Neural cell (in vitro differentiated cells): ENCODE measurements around the gene TM9SF4.
"Not testable (repeated sequence)": the region's sequence is repeated elsewhere in the genome, so short reads cannot be mapped to it uniquely, and the experiment has no call there.

ENCODE experiments used
- EZH2 ChIP-seq: fragments of 200-600, 300-800 bp; shearing (Covaris generic), sonication (generic); IDR thresholded peaks from 2 replicates; pipeline ENCODE4 v1.6.1; 2014; ENCODE audit warnings: antibody characterized with exemption, low read length, borderline replicate concordance, mild to moderate bottlenecking; ENCODE audit not compliant: insufficient read depth, poor library complexity, severe bottlenecking
- RAD21 ChIP-seq: fragments of 450-650 bp; conservative IDR thresholded peaks from 2 replicates; pipeline ENCODE4 v1.6.1; 2014; ENCODE audit warnings: antibody characterized with exemption, mild to moderate bottlenecking, moderate library complexity
- TAF1 ChIP-seq: IDR thresholded peaks from 2 replicates; pipeline ENCODE4 v1.6.1; 2012; ENCODE audit warnings: low read depth
- TF ChIP-seq, protein P1 (sequence below): IDR thresholded peaks from 2 replicates; pipeline ENCODE4 v1.6.1; 2012; ENCODE audit warnings: borderline replicate concordance

DNA sequence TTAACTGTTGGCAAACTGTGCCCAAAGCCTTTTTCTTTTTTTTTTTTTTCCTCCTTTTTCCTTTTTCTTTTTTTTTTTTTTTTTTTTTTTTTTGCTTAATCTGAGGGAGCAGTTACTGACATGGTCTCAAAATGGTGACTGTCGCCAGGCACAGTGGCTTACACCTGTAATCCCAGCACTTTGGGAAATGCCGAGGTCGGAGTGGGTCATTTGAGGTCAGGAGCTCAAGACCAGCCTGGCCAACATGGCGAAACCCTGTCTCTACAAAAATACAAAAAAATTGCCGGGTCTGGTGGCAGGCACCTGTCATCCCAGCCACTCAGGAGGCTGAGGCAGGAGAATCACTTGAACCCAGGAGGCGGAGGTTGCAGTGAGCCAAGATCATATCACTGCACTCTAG, 7.3 kb downstream of the TM9SF4 start:
- TF ChIP-seq, protein P1, sequence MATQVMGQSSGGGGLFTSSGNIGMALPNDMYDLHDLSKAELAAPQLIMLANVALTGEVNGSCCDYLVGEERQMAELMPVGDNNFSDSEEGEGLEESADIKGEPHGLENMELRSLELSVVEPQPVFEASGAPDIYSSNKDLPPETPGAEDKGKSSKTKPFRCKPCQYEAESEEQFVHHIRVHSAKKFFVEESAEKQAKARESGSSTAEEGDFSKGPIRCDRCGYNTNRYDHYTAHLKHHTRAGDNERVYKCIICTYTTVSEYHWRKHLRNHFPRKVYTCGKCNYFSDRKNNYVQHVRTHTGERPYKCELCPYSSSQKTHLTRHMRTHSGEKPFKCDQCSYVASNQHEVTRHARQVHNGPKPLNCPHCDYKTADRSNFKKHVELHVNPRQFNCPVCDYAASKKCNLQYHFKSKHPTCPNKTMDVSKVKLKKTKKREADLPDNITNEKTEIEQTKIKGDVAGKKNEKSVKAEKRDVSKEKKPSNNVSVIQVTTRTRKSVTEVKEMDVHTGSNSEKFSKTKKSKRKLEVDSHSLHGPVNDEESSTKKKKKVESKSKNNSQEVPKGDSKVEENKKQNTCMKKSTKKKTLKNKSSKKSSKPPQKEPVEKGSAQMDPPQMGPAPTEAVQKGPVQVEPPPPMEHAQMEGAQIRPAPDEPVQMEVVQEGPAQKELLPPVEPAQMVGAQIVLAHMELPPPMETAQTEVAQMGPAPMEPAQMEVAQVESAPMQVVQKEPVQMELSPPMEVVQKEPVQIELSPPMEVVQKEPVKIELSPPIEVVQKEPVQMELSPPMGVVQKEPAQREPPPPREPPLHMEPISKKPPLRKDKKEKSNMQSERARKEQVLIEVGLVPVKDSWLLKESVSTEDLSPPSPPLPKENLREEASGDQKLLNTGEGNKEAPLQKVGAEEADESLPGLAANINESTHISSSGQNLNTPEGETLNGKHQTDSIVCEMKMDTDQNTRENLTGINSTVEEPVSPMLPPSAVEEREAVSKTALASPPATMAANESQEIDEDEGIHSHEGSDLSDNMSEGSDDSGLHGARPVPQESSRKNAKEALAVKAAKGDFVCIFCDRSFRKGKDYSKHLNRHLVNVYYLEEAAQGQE: not testable (repeated sequence)
- TF ChIP-seq EZH2, TAF1, RAD21: not testable (repeated sequence)
